H9 (cell line): ENCODE data around the gene COQ5. TPM values are rescaled to one million over a fixed set of nuclear protein-coding genes. Genes with fewer than 3 reads are reported as not detected.

Experiments
- DNase-seq: peaks from one replicate; pipeline ENCODE4 v3.0.0-alpha.2; 2017
- H2AFZ ChIP-seq: one replicate; pipeline ENCODE4 v1.6.1; 2013; ENCODE audit warnings: mild to moderate bottlenecking, low read length, control low read depth, moderate library complexity
- H2AK5ac ChIP-seq: 2 replicates; pipeline ENCODE4 v1.6.1; 2013; ENCODE audit warnings: low read length, control low read depth, mixed read lengths; ENCODE audit not compliant: insufficient read length
- H2BK120ac ChIP-seq: one replicate; pipeline ENCODE4 v1.6.1; 2013; ENCODE audit warnings: low read depth, mild to moderate bottlenecking, low read length, control low read depth, inconsistent platforms; ENCODE audit not compliant: poor library complexity, severe bottlenecking
- H2BK12ac ChIP-seq: 2 replicates; pipeline ENCODE4 v1.6.1; 2013; ENCODE audit warnings: low read length, control low read depth, mixed read lengths, low read depth; ENCODE audit not compliant: insufficient read length
- H2BK15ac ChIP-seq: 2 replicates; pipeline ENCODE4 v1.6.1; 2013; ENCODE audit warnings: low read depth, low read length, control low read depth
- H2BK20ac ChIP-seq: one replicate; pipeline ENCODE4 v1.6.1; 2013; ENCODE audit warnings: low read depth, mild to moderate bottlenecking, low read length, control low read depth, inconsistent platforms; ENCODE audit not compliant: poor library complexity, severe bottlenecking
- H2BK5ac ChIP-seq: 2 replicates; pipeline ENCODE4 v1.6.1; 2013; ENCODE audit warnings: low read length, control low read depth, mixed read lengths; ENCODE audit not compliant: insufficient read length
- H3K14ac ChIP-seq: 2 replicates; pipeline ENCODE4 v1.6.1; 2013; ENCODE audit warnings: low read length, control low read depth; ENCODE audit not compliant: insufficient read depth
- H3K18ac ChIP-seq: 2 replicates; pipeline ENCODE4 v1.6.1; 2013; ENCODE audit warnings: low read depth, mild to moderate bottlenecking, mixed read lengths, low read length, control low read depth; ENCODE audit not compliant: insufficient read length
- H3K23ac ChIP-seq: 2 replicates; pipeline ENCODE4 v1.6.1; 2013; ENCODE audit warnings: low read length, control low read depth, mixed read lengths, low read depth; ENCODE audit not compliant: insufficient read length
- H3K23me2 ChIP-seq: 2 replicates; pipeline ENCODE4 v1.6.1; 2013; ENCODE audit warnings: low read depth, mild to moderate bottlenecking, mixed read lengths, low read length, control low read depth; ENCODE audit not compliant: insufficient read length, poor library complexity, severe bottlenecking
- H3K27ac ChIP-seq: 2 replicates; pipeline ENCODE4 v1.5.1; 2013; ENCODE audit warnings: low read length, control low read depth, mixed read lengths, low read depth; ENCODE audit not compliant: insufficient read length
- H3K27me3 ChIP-seq: 2 replicates; pipeline ENCODE4 v1.6.1; 2013; ENCODE audit warnings: low read length, control low read depth, inconsistent platforms; ENCODE audit not compliant: insufficient read depth
- H3K4ac ChIP-seq: 2 replicates; pipeline ENCODE4 v1.6.1; 2013; ENCODE audit warnings: low read depth, mild to moderate bottlenecking, control low read depth, inconsistent platforms, low read length, moderate library complexity
- H3K4me1 ChIP-seq: 2 replicates; pipeline ENCODE4 v1.6.1; 2013; ENCODE audit warnings: low read length, control low read depth, inconsistent platforms; ENCODE audit not compliant: insufficient read depth
- H3K4me2 ChIP-seq: 2 replicates; pipeline ENCODE4 v1.6.1; 2013; ENCODE audit warnings: low read length, control low read depth, mixed read lengths; ENCODE audit not compliant: insufficient read length, insufficient read depth
- H3K56ac ChIP-seq: 2 replicates; pipeline ENCODE4 v1.6.1; 2013; ENCODE audit warnings: low read depth, mild to moderate bottlenecking, mixed read lengths, low read length, control low read depth; ENCODE audit not compliant: insufficient read length
- H3K79me1 ChIP-seq: 2 replicates; pipeline ENCODE4 v1.6.1; 2013; ENCODE audit warnings: low read depth, mild to moderate bottlenecking, moderate library complexity, low read length, control low read depth, inconsistent platforms; ENCODE audit not compliant: insufficient read depth, poor library complexity, severe bottlenecking
- H3K79me2 ChIP-seq: 2 replicates; pipeline ENCODE4 v1.6.1; 2013; ENCODE audit warnings: low read length, control low read depth, inconsistent platforms; ENCODE audit not compliant: insufficient read depth
- H3K9ac ChIP-seq: 2 replicates; pipeline ENCODE4 v1.6.1; 2013; ENCODE audit warnings: low read length, control low read depth, mixed read lengths; ENCODE audit not compliant: insufficient read length; ENCODE audit errors: extremely low read depth
- H3K9me3 ChIP-seq: one replicate; pipeline ENCODE4 v1.6.1; 2013; ENCODE audit warnings: low read depth, low read length, inconsistent platforms; ENCODE audit not compliant: control insufficient read depth
- H3T11ph ChIP-seq: one replicate; pipeline ENCODE4 v1.6.1; 2013; ENCODE audit warnings: mild to moderate bottlenecking, low read length, control low read depth, inconsistent platforms
- H4K20me1 ChIP-seq: one replicate; pipeline ENCODE4 v1.6.1; 2013; ENCODE audit not compliant: control insufficient read depth, insufficient read length, insufficient read depth
- H4K5ac ChIP-seq: 2 replicates; pipeline ENCODE4 v1.6.1; 2013; ENCODE audit warnings: low read depth, mild to moderate bottlenecking, mixed read lengths, low read length, control low read depth; ENCODE audit not compliant: insufficient read length
- H4K8ac ChIP-seq: replicated peaks from 2 replicates; pipeline ENCODE4 v1.6.1; 2013; ENCODE audit warnings: low read length, control low read depth, mixed read lengths, low read depth; ENCODE audit not compliant: insufficient read length
- H4K91ac ChIP-seq: 2 replicates; pipeline ENCODE4 v1.6.1; 2013; ENCODE audit warnings: low read depth, mild to moderate bottlenecking, moderate library complexity, mixed read lengths, low read length, control low read depth; ENCODE audit not compliant: insufficient read length
- H3K27ac Mint-ChIP-seq, 3 experiments: 2 replicates in 2 of 3; 3 replicates in 1 of 3; pipeline ENCODE4 v1.8.0; 2020 to 2021; ENCODE audit warnings: mixed read lengths in 3 of 3, mild to moderate bottlenecking in 1 of 3, moderate library complexity in 1 of 3
- H3K27me3 Mint-ChIP-seq: 2 replicates; pipeline ENCODE4 v1.8.0; 2021; ENCODE audit warnings: low read depth, mild to moderate bottlenecking, moderate library complexity, mixed read lengths
- H3K36me3 Mint-ChIP-seq, 3 experiments: 2 replicates in 2 of 3; 3 replicates in 1 of 3; pipeline ENCODE4 v1.8.0; 2020 to 2021; ENCODE audit warnings: low read depth in 3 of 3, mixed read lengths in 3 of 3; ENCODE audit not compliant: insufficient read depth in 1 of 3
- H3K4me1 Mint-ChIP-seq, 2 experiments: 2 replicates each; pipeline ENCODE4 v1.8.0; 2020; ENCODE audit warnings: mixed read lengths in 2 of 2
- H3K4me3 Mint-ChIP-seq, 2 experiments: 2 replicates in 1 of 2; 3 replicates in 1 of 2; pipeline ENCODE4 v1.8.0; 2020 to 2021; ENCODE audit warnings: mild to moderate bottlenecking in 2 of 2, mixed read lengths in 2 of 2, moderate library complexity in 1 of 2
- H3K9me3 Mint-ChIP-seq, 2 experiments: 2 replicates in 1 of 2; 3 replicates in 1 of 2; pipeline ENCODE4 v1.8.0; 2020; ENCODE audit warnings: mild to moderate bottlenecking in 2 of 2, mixed read lengths in 2 of 2, moderate library complexity in 1 of 2
- WGBS: extraction: QIAGEN DNeasy Blood & Tissue Kit; methylation state at CpG from one replicate; pipeline ENCODE4 v1.1.7; 2013; ENCODE audit warnings: missing lambda C conversion rate, low lambda C conversion rate, mixed read lengths; ENCODE audit not compliant: insufficient read length; ENCODE audit errors: extremely low coverage; 5-methylcytosine and 5-hydroxymethylcytosine counted together
- total RNA-seq: library from RNA; stranded (reverse); gene quantifications from 2 replicates; pipeline ENCODE4 v1.2.1, GENCODE V29; 2021
- TF ChIP-seq, protein P1 (sequence below): fragments of 200-600 bp; sonication (generic); conservative IDR thresholded peaks from 3 replicates; pipeline ENCODE4 v1.8.0; 2021; ENCODE audit warnings: antibody characterized with exemption, mild to moderate bottlenecking

Gene COQ5
- total RNA-seq, 1 experiment from 2014 or later: 34.8 TPM

DNA sequence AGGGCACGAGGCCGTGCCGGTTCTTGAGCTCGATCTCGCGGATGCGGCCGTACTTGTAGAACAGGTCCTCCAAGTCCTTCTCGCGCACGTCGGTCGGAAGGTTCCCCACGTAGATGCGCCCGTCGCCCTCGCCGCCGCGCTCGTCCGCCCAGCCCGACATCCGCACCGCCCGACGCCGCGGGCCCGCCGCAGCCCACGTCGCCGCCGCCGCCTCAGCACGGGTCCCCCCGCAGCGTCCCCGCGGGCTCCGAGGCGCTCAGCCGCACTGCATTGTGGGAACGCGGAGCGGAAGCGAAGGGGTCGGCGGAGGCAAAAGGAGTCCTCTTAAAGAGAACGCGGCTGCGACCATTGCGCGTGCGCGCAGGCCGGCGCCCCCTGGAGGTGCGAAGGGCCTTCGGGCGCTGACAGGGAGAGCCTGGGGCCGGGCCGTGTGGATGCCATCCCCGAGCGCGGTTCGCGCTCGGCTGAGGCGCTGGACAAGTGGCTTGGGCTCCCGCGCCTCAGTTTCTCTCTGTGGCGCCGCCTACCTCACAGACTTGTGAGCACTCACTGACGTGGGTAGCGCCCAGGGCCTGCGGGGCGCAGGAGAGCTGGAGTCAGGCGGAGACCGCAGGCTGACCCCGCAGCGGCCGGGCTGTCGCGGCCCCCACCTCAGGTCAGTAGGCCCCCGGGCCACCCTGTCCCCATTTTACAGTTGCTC, 59.4 kb downstream of the COQ5 start, which contains the start of gene SRSF9:
SRSF9 (minus strand) TSS at position 299 of the 700 bp plus-strand sequence; CDS start at position 160, 139 bp downstream.
- no peak within 1 kb of the TSS for H3K23ac ChIP-seq
- no peak within 1 kb of the TSS for H3K4ac ChIP-seq
- WGBS: no CpG with 5 or more reads among the region's 88 CpGs
- H3K4me2 ChIP-seq: peak within 1 kb of the TSS; percentile 74
- peak; percentile 98 for DNase-seq
- peak within 1 kb of the TSS; percentile 99 for H3K14ac ChIP-seq
- H3K79me2 ChIP-seq: peaks cover 11% of the 10 kb centered on the region; the same call in 1 of the 2 replicates
- H3T11ph ChIP-seq: no peak within 1 kb of the TSS
- H3K79me1 ChIP-seq: peaks cover 3% of the 10 kb centered on the region
- no peaks in the 10 kb centered on the region for H3K27me3 ChIP-seq
- peak within 1 kb of the TSS; percentile 92 to 94 for H3K4me3 Mint-ChIP-seq
- H3K27me3 Mint-ChIP-seq: no peaks in the 10 kb centered on the region
- H3K4me1 Mint-ChIP-seq: peaks cover 24 to 31% of the 10 kb centered on the region in 2 experiments
- H4K20me1 ChIP-seq: no peaks in the 10 kb centered on the region
- H3K27ac ChIP-seq: no peak within 1 kb of the TSS
- peak within 1 kb of the TSS; percentile 95 for H2BK5ac ChIP-seq
- H3K18ac ChIP-seq: peak within 1 kb of the TSS; percentile 93
- peak within 1 kb of the TSS; percentile 52 to 93 (median 66); a peak in 5 of 7 replicates for H3K27ac Mint-ChIP-seq
- H3K9me3 Mint-ChIP-seq: no peaks in the 10 kb centered on the region
- H2BK15ac ChIP-seq: no peak within 1 kb of the TSS
- H2AFZ ChIP-seq: no peak within 1 kb of the TSS
- H3K4me1 ChIP-seq: no peaks in the 10 kb centered on the region; the same call in 1 of the 2 replicates
- H3K9ac ChIP-seq: peak within 1 kb of the TSS; percentile 90
- no peak within 1 kb of the TSS for H2AK5ac ChIP-seq
- TF ChIP-seq, protein P1, sequence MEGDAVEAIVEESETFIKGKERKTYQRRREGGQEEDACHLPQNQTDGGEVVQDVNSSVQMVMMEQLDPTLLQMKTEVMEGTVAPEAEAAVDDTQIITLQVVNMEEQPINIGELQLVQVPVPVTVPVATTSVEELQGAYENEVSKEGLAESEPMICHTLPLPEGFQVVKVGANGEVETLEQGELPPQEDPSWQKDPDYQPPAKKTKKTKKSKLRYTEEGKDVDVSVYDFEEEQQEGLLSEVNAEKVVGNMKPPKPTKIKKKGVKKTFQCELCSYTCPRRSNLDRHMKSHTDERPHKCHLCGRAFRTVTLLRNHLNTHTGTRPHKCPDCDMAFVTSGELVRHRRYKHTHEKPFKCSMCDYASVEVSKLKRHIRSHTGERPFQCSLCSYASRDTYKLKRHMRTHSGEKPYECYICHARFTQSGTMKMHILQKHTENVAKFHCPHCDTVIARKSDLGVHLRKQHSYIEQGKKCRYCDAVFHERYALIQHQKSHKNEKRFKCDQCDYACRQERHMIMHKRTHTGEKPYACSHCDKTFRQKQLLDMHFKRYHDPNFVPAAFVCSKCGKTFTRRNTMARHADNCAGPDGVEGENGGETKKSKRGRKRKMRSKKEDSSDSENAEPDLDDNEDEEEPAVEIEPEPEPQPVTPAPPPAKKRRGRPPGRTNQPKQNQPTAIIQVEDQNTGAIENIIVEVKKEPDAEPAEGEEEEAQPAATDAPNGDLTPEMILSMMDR: peak; percentile 91
- H3K36me3 Mint-ChIP-seq: peaks cover 19 to 33% (median 26%) of the 10 kb centered on the region in 3 experiments
- no peak within 1 kb of the TSS for H2BK120ac ChIP-seq
- no peak within 1 kb of the TSS for H4K5ac ChIP-seq
- no peak within 1 kb of the TSS for H4K8ac ChIP-seq
- no peak within 1 kb of the TSS for H3K56ac ChIP-seq
- no peak within 1 kb of the TSS for H2BK20ac ChIP-seq
- H3K9me3 ChIP-seq: no peaks in the 10 kb centered on the region
- H4K91ac ChIP-seq: no peak within 1 kb of the TSS
- peaks cover 7% of the 10 kb centered on the region for H3K23me2 ChIP-seq
- no peak within 1 kb of the TSS for H2BK12ac ChIP-seq
